Activated gamma-delta T cell treated with anti-CD3 and anti-CD28 coated beads, Interleukin-2, amount 50 U/mL, for 16 hours (primary cell): ENCODE data around the gene ADAMTS17.

Experiments used
- DNase-seq: peaks from one replicate; pipeline ENCODE4 v3.0.0-alpha.2; 2020; ENCODE audit warnings: low read depth

The ADAMTS17 gene

DNA sequence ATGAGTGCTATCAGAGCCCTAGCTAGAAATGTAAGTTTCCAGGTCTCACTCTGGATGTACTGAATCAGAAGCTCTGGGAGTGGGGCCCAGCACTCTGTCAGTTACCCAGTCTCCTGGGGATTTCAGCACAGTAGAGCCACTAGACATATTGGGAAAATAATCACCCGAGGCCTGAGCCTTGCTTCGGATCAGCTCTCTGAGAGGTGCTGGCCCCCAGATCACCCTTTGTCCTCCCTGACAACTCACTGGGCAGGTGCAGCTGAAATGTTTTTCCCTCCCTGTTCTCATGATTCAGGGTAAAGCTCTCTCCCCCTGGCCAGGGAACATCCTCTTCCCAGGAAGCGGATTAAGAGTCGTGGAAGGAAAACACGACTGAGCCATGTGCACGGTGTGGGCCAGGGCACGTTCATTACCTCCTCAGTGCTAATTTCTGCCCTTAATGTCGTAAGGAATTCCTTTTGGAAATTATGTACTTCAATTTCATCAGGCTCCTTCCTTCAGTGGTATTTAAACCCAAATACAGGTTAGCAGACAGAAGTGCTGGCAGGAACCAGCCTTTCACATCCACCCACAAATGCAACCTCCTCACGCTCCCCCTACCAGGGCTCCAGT, 311.8 kb downstream of the ADAMTS17 start:
- DNase-seq = no peak

GRCh38 chr15:100029045-100029444, 312.7 kb downstream of the ADAMTS17 start:
- no peak for DNase-seq

- DNase-seq = no peak
These were observed 315.7 kb downstream of the ADAMTS17 start for GRCh38 chr15:100026041-100026440.

- DNase-seq = no peak
These were observed 319.0 kb downstream of the ADAMTS17 start for GRCh38 chr15:100022806-100023205.

DNA sequence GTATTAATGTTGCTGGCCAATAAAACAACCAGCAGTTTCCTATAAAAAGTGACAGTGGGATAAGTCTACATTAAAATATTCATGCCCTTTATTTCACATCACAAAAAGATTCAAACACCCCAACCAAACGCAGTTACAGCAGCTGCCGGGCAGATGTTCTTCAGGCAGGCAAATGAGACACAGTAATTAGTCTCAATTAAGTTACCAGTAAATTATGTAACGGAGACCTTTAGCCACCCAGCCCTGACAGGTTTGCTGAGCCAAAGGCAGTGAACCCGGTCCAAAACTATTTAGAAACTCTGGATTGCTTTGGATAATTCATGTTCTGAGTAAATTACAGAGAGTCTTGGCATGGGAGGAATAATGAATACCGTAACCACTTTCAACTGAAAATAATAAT, 319.4 kb downstream of the ADAMTS17 start:
- no peak for DNase-seq

- no peak for DNase-seq
These were observed 320.1 kb downstream of the ADAMTS17 start for GRCh38 chr15:100021653-100022052.

DNA sequence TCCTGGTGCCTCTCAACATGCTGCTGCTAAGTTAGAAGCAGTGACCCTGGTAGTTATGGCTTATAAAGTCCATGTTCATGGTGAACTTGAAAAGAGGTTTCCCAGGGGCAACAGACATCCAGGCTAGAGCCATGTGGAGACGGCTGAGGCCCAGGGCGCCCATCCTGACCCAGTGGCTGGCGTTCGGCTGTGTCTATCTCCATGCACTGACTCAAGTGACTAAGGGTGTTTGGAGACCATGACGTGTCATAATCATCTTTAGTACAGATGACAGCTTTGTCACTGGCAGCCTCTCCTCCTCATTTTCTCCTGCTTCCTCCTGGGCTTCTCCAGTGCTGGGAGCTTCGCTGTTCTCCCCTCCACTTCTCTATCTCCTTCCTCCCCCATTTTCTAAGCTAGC, 321.2 kb downstream of the ADAMTS17 start:
- DNase-seq = no peak

GRCh38 chr15:100020189-100020588, 321.6 kb downstream of the ADAMTS17 start:
- DNase-seq = no peak

- DNase-seq = no peak
These were observed 322.2 kb downstream of the ADAMTS17 start for GRCh38 chr15:100019601-100020000.

GRCh38 chr15:100018191-100018590, 323.6 kb downstream of the ADAMTS17 start:
- DNase-seq = no peak

GRCh38 chr15:100017140-100017539, 324.6 kb downstream of the ADAMTS17 start:
- no peak for DNase-seq

DNA sequence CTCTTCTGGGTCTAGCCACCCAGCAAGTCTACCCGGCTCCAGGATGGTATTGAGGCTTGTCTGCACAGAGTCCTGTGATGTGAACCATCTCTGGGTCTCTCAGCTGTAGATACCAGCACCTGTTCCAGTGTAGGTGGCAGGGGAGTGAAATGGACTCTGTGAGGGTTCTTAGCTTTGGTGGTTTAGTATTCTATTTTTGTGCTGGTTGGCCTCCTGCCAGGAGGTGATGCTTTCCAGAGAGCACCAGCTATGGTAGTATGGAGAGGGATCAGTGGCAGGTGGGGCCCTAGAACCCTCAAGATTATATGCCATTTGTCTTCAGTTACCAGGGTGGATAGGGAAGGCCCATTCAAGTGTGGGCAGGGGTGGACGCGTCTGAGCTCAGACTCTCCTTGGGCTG, 325.1 kb downstream of the ADAMTS17 start:
- DNase-seq = no peak

DNA sequence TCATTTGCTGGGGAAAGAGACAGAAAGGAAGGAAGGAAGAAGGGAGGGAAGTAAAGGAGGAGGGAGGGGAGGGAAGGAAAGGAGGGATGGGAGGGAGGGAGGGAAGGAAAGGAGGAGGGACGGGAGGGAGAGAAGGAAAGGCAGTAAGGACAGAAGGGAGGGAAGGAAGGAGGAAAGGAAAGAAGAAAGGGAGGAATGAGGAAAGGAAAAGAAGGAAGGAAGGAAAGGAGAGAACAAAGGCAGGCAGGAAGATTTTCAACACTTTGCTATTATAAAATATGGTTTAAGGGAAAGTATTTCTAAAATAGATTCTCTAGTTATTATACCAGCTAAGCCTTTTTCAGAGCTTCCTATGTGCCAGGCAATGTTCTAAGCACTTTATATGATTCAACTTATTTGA, 330.5 kb downstream of the ADAMTS17 start:
- DNase-seq = no peak

DNA sequence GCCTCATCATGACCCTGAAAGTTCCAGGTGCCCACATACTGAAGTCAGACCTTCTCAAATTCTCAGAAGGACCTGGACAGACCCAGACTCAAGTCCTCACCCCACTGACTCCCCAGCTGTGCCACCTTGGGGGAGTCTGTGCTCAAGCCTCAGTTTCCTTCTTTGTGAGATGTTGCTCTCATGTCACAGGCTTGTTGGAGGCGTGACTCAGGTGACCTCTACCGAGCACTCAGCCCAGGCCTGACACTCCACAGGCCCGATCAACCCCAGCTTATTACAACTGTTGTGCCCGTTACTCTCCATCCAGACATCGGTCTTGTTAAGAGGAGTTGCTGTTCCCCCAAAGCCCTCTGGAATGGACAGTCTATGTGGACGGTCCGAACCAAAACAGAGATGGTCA, 332.4 kb downstream of the ADAMTS17 start:
- DNase-seq = no peak

GRCh38 chr15:100008258-100008657, 333.5 kb downstream of the ADAMTS17 start:
- no peak for DNase-seq

DNA sequence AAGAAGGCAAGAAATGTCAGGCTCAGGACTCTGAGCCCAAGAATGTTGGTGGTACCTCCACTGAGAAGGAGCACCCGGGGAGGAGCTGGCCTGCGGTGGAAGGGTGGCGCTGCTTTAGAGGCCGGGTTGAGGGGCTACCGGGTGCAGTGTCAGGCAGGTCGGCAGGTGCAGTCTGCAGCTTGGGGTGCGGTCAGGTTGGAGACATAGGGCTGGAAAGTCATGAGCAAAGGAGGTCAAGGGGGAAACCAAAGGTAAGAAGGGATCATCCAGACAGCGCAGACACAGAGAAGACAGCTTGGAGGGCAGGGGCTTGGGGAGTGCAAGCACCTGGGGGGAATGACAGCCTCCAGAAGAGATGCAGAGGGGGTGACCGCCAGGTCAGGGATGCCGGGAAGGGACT, 334.2 kb downstream of the ADAMTS17 start:
- no peak for DNase-seq

DNA sequence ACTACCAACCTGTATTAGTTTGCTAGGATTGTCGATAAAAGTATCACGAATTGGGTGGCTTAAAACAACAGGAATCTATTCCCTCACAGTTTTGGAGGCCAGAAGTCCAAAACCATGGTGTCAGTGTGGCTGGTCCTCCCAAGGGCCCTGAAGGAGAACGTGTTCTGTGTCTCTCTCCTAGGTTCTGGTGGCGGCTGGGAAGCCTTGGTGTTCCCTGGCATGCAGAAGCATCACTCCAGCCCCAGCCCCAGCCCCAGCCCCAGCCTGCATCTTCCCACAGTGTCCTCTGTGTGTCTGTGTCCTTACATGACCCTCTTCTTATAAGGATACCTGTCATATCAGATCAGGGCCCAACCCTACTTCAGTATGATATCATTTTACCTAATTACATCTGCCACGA, 336.1 kb downstream of the ADAMTS17 start:
- DNase-seq = no peak

DNA sequence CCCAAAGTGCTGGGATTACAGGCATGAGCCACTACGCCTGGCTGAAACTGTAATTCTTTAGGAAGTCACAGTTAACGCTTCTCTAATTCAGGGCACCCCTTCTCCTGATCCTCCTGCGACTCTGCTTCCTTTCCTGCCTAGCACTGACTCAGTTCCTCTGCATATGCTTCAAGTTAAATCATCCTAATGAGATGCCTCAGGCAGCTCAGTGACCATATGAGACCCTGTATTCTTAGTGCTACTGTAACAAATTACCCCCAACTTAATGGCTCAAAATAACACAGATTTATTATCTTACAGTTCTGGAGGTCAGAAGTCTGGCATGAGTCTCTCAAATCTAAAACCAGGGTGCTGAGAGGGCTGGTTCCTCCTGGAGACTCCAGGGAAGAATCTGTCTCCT, 336.8 kb downstream of the ADAMTS17 start:
- DNase-seq = no peak

DNA sequence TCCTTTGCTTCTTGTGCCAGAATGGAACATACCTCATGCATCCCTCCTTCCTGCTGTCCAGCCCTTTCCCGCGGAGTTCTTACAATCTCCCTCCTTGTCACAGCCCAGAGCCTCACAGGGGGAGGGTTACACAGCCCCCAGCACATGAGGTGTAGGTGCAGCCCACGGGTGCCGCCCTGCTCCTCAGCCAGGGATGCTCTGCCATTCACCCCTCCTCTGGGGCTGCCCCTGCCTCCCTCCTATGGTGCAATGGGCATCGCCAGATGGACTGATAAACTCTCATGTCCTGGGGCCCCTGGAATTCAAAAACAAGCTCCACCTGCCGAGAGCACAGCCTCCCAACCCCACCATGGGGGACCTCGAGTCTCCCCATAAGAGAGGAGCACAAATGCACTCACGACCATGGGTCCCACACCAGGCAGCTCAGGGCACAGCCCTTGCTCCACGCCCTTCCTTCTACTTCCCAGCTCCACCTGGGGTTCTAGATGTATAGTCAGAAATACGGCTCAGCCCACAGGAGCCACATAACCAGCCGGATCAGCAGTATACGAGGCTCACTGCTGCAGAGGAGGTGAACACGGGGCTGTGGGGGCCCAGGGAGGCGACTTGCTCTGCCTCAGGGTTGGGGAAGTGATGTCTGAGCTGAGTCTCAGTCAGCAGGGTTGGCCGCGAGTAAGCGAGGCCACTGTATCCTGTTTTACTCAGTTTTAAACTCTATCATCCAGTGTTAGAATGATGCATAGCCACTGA, 338.8 kb downstream of the ADAMTS17 start:
- DNase-seq = no peak

- no peak for DNase-seq
These were observed 339.6 kb downstream of the ADAMTS17 start for GRCh38 chr15:100002086-100002620.

GRCh38 chr15:100001405-100001804, 340.4 kb downstream of the ADAMTS17 start:
- DNase-seq = no peak

GRCh38 chr15:99999282-100000070, 342.3 kb downstream of the ADAMTS17 start:
- no peak for DNase-seq

DNA sequence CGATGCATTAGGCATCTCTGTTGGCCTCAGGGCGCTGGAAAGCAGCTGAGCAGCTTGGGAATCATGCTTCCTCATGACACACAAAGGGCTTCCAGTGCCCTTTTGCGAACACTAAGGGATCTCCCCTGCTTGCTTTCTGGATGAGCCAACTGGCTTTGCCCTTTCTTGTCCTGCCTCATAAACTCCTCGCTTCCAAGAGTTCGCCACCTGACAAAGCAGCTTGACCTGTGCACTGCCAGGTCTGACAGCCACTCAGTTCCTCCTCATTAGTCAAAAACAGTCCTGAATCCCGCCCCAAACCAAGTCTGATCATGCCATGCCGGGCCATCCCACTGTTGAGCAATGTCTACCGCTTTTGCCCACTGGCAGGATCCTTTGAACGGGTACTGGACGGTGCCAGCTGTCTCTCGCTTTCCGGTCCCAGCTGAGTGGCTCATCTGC, 343.1 kb downstream of the ADAMTS17 start:
- no peak for DNase-seq
